OCI-LY3 (cell line): Measurements from ENCODE around the gene DGCR6L.
"Not testable (repeated sequence)": the region's sequence is repeated elsewhere in the genome, so short reads cannot be mapped to it uniquely, and the experiment has no call there.

Experiments
- H2AFZ ChIP-seq: fragments of 200-600, 300-600 bp; shearing (Covaris generic); 2 replicates; pipeline ENCODE4 v1.6.0; 2014; ENCODE audit warnings: antibody characterized with exemption, low read depth, low read length
- H3K27ac ChIP-seq: fragments of 200-600, 300-600 bp; sonication (generic); 2 replicates; pipeline ENCODE4 v1.5.1; 2014; ENCODE audit warnings: mild to moderate bottlenecking, low read length, moderate library complexity, mixed read lengths
- H3K27me3 ChIP-seq: fragments of 200-600, 300-600 bp; sonication (generic); 2 replicates; pipeline ENCODE4 v1.6.1; 2014; ENCODE audit warnings: low read depth, low read length, mixed read lengths
- H3K36me3 ChIP-seq: fragments of 200-600, 300-600 bp; sonication (generic); replicated peaks from 2 replicates; pipeline ENCODE3; 2014; ENCODE audit warnings: low read depth, low read length, mixed read lengths
- H3K4me1 ChIP-seq: fragments of 300-600, 200-600 bp; sonication (generic); 2 replicates; pipeline ENCODE4 v1.6.1; 2014; ENCODE audit warnings: low read length, mixed read lengths
- H3K4me2 ChIP-seq: fragments of 200-600, 300-600 bp; sonication (generic); 2 replicates; pipeline ENCODE4 v1.6.1; 2014; ENCODE audit warnings: low read length, mixed read lengths
- H3K4me3 ChIP-seq: fragments of 300-600, 200-600 bp; sonication (generic); 2 replicates; pipeline ENCODE4 v1.5.1; 2014; ENCODE audit warnings: antibody characterized with exemption, mild to moderate bottlenecking, low read length, moderate library complexity
- H3K79me2 ChIP-seq: fragments of 300-600, 200-600 bp; shearing (Covaris generic); 2 replicates; pipeline ENCODE4 v1.6.1; 2014; ENCODE audit warnings: mild to moderate bottlenecking, low read length, mixed read lengths
- H3K9ac ChIP-seq: fragments of 300-600, 200-600 bp; shearing (Covaris generic); 2 replicates; pipeline ENCODE4 v1.6.0; 2014; ENCODE audit warnings: mild to moderate bottlenecking, low read length, moderate library complexity
- H3K9me3 ChIP-seq: fragments of 200-600, 300-600 bp; shearing (Covaris generic); 2 replicates; pipeline ENCODE4 v1.6.1; 2014; ENCODE audit warnings: low read length, mixed read lengths; ENCODE audit not compliant: insufficient read depth
- H4K20me1 ChIP-seq: fragments of 200-600, 300-600 bp; sonication (generic); 2 replicates; pipeline ENCODE4 v1.6.1; 2016; ENCODE audit warnings: low read length, mixed read lengths; ENCODE audit not compliant: insufficient read depth
- CTCF ChIP-seq: fragments of 200-600, 300-600 bp; sonication (generic); IDR thresholded peaks from 2 replicates; pipeline ENCODE4 v1.5.1; 2014; ENCODE audit warnings: antibody characterized with exemption, low read length, low read depth
- EZH2phosphoT487 ChIP-seq: fragments of 200-600 bp; shearing (Covaris generic); IDR thresholded peaks from 2 replicates; pipeline ENCODE4 v1.6.1; 2018; ENCODE audit warnings: antibody characterized with exemption, mixed run types, low read depth

Gene DGCR6L

GRCh38 chr22:20319041-20319744 is 667 bp downstream of the DGCR6L start:
- Histone ChIP-seq H4K20me1 (0 out of 2 replicates have a peak, but pooled peaks cover 3% of the 10 kb centered on the region), H3K79me2 (no peaks in the 10 kb centered on the region; the same call in 1 of the 2 replicates), H3K4me1 (peaks cover 15% of the 10 kb centered on the region), H3K27ac (no peak overlapping the region), H2AFZ (peak overlapping the region; percentile 76; the same call in 1 of the 2 replicates), H3K4me3 (peak overlapping the region; percentile 92), H3K4me2 (peak overlapping the region; percentile 97), H3K9ac (peak overlapping the region; percentile 70), H3K27me3 (no peaks in the 10 kb centered on the region), H3K36me3 (no peaks in the 10 kb centered on the region), H3K9me3 (no peaks in the 10 kb centered on the region)
- TF ChIP-seq CTCF (no peak), EZH2phosphoT487 (no peak)

GRCh38 chr22:20318043-20318688 is 1.7 kb downstream of the DGCR6L start:
- H3K27me3 ChIP-seq, H4K20me1 ChIP-seq, H3K79me2 ChIP-seq, H3K27ac ChIP-seq, H3K36me3 ChIP-seq, H3K4me3 ChIP-seq, H3K9me3 ChIP-seq, H3K4me2 ChIP-seq, H2AFZ ChIP-seq, H3K9ac ChIP-seq: not testable (repeated sequence)
- H3K4me1 ChIP-seq, result peaks cover 15% of the 10 kb centered on the region

- Histone ChIP-seq H3K4me2 (0 out of 2 replicates have a peak overlapping the region, but pooled peaks have one; percentile 12), H3K4me1 (peaks cover 15% of the 10 kb centered on the region)
- H2AFZ ChIP-seq, H4K20me1 ChIP-seq, H3K27me3 ChIP-seq, H3K4me3 ChIP-seq, H3K36me3 ChIP-seq, H3K9me3 ChIP-seq, H3K79me2 ChIP-seq, H3K9ac ChIP-seq, H3K27ac ChIP-seq: not testable (repeated sequence)
- peak; percentile 61 for TF ChIP-seq CTCF
Measured at GRCh38 chr22:20317402-20318042, 2.3 kb downstream of the DGCR6L start.

- no peak for TF ChIP-seq EZH2phosphoT487
- no peak for TF ChIP-seq CTCF
- Histone ChIP-seq H3K27me3 (no peaks in the 10 kb centered on the region), H4K20me1 (0 out of 2 replicates have a peak, but pooled peaks cover 3% of the 10 kb centered on the region), H3K4me2 (no peak overlapping the region), H3K4me1 (peaks cover 15% of the 10 kb centered on the region), H2AFZ (no peak overlapping the region), H3K9me3 (no peaks in the 10 kb centered on the region), H3K36me3 (no peaks in the 10 kb centered on the region), H3K9ac (no peak overlapping the region), H3K4me3 (no peak overlapping the region), H3K79me2 (no peaks in the 10 kb centered on the region; the same call in 1 of the 2 replicates), H3K27ac (no peak overlapping the region)
Measured at GRCh38 chr22:20316844-20317401, 2.9 kb downstream of the DGCR6L start.
